Liver (tissue), 9 donors: ENCODE measurements around the gene TNFSF15. TPM values are rescaled to one million over a fixed set of nuclear protein-coding genes. Genes with fewer than 3 reads are reported as not detected.

Source experiments
- DNase-seq: peaks from one replicate; pipeline ENCODE4 v3.0.0-alpha.2; 2017; ENCODE audit warnings: low spot score
- H3K27ac ChIP-seq, 2 donors: one replicate each; pipeline ENCODE4 v1.7.0; 2013; ENCODE audit warnings: inconsistent platforms in 2 of 2, low read length in 2 of 2, control low read depth in 1 of 2, low read depth in 1 of 2, mild to moderate bottlenecking in 1 of 2
- H3K27me3 ChIP-seq, 4 donors: one replicate each; pipeline versions ENCODE4 v1.6.1 to v1.7.0; 2013; ENCODE audit warnings: low read length in 3 of 4, inconsistent platforms in 1 of 4, mild to moderate bottlenecking in 1 of 4, moderate library complexity in 1 of 4; ENCODE audit not compliant: control insufficient read depth in 4 of 4, insufficient read depth in 4 of 4
- H3K36me3 ChIP-seq, 4 donors: one replicate each; pipeline versions ENCODE4 v1.6.1 to v1.7.0; 2013; ENCODE audit warnings: low read length in 3 of 4, mild to moderate bottlenecking in 3 of 4, low read depth in 1 of 4, moderate library complexity in 1 of 4; ENCODE audit not compliant: control insufficient read depth in 4 of 4, insufficient read depth in 3 of 4
- H3K4me1 ChIP-seq, 4 donors: one replicate each; pipeline versions ENCODE4 v1.6.1 to v1.7.0; 2013; ENCODE audit warnings: low read length in 3 of 4, mild to moderate bottlenecking in 3 of 4, moderate library complexity in 1 of 4; ENCODE audit not compliant: control insufficient read depth in 4 of 4, insufficient read depth in 4 of 4
- H3K4me3 ChIP-seq, 3 donors: one replicate each; pipeline versions ENCODE4 v1.6.1 to v1.7.0; 2013; ENCODE audit warnings: low read length in 3 of 3, control low read depth in 1 of 3, low read depth in 1 of 3, mild to moderate bottlenecking in 1 of 3
- H3K9ac ChIP-seq, 2 donors: one replicate each; pipeline ENCODE4 v1.7.0; 2013; ENCODE audit warnings: low read length in 2 of 2, mild to moderate bottlenecking in 2 of 2, moderate library complexity in 2 of 2, control low read depth in 1 of 2, low read depth in 1 of 2
- H3K9me3 ChIP-seq, 4 donors: one replicate each; pipeline versions ENCODE4 v1.6.1 to v1.7.0; 2013; ENCODE audit warnings: low read length in 3 of 4; ENCODE audit not compliant: control insufficient read depth in 4 of 4
- ATF3 ChIP-seq: IDR thresholded peaks from 2 replicates; pipeline ENCODE4 v1.6.1; 2016; ENCODE audit warnings: antibody characterized with exemption
- CTCF ChIP-seq: fragments of 150-350 bp; IDR thresholded peaks from 2 replicates; pipeline ENCODE4 v1.5.1; 2017; ENCODE audit warnings: improper control_type of control experiment, low read depth, low read length; ENCODE audit not compliant: missing input control
- EGR1 ChIP-seq, 2 donors: IDR thresholded peaks; 2 replicates each; pipeline ENCODE4 v1.6.1; 2016 to 2018; ENCODE audit warnings: antibody characterized with exemption in 2 of 2, low read depth in 2 of 2
- FOXA1 ChIP-seq: IDR thresholded peaks from 2 replicates; pipeline ENCODE4 v1.6.1; 2016; ENCODE audit warnings: antibody characterized with exemption
- FOXA2 ChIP-seq: IDR thresholded peaks from 2 replicates; pipeline ENCODE4 v1.6.1; 2016; ENCODE audit warnings: antibody characterized with exemption
- GABPA ChIP-seq, 2 donors: IDR thresholded peaks in 1 of 2; conservative IDR thresholded peaks in 1 of 2; 2 replicates each; pipeline ENCODE4 v1.6.1; 2016; ENCODE audit warnings: antibody characterized with exemption in 2 of 2, mild to moderate bottlenecking in 1 of 2, moderate library complexity in 1 of 2
- HNF4G ChIP-seq: IDR thresholded peaks from 2 replicates; pipeline ENCODE4 v1.6.1; 2016; ENCODE audit warnings: antibody characterized with exemption
- JUND ChIP-seq, 2 donors: IDR thresholded peaks; 2 replicates each; pipeline ENCODE4 v1.6.1; 2016; ENCODE audit warnings: antibody characterized with exemption in 2 of 2
- RAD21 ChIP-seq, 2 donors: IDR thresholded peaks; 2 replicates each; pipeline ENCODE4 v1.6.1; 2016; ENCODE audit warnings: antibody characterized with exemption in 2 of 2, mild to moderate bottlenecking in 2 of 2
- REST ChIP-seq: IDR thresholded peaks from 2 replicates; pipeline ENCODE4 v1.6.1; 2016; ENCODE audit warnings: antibody characterized with exemption, mild to moderate bottlenecking
- RXRA ChIP-seq, 2 donors: IDR thresholded peaks; 2 replicates each; pipeline ENCODE4 v1.6.1; 2017 to 2018; ENCODE audit warnings: antibody characterized with exemption in 2 of 2, mild to moderate bottlenecking in 1 of 2
- SP1 ChIP-seq: IDR thresholded peaks from 2 replicates; pipeline ENCODE4 v1.6.1; 2018; ENCODE audit warnings: antibody characterized with exemption, mild to moderate bottlenecking
- WGBS: extraction: QIAGEN DNeasy Blood & Tissue Kit; methylation state at CpG from one replicate; pipeline ENCODE4 v1.1.7; 2013; 5-methylcytosine and 5-hydroxymethylcytosine counted together
- polyA plus RNA-seq, 2 donors: library from polyadenylated mRNA; stranded (reverse) in 1 of 2; unstranded in 1 of 2; fragments of 200-250 nt in 1 of 2; fragments of >200 nt in 1 of 2; fragmentation: Nextera tagmentation in 1 of 2; extraction: Ambion mirVana in 1 of 2; gene quantifications; one replicate each; pipeline versions ENCODE4 v1.2.1 to v1.2.3, GENCODE V29; 2013 to 2015
- total RNA-seq, 2 donors: library from RNA; depleted of rRNA; stranded (reverse); fragments of >200 nt; gene quantifications; one replicate each; pipeline ENCODE4 v1.2.3, GENCODE V29; 2014
- donor health status: healthy.
- donor health status: healthy.
- donor health status: healthy.
- donor health status: healthy.
- donor health status: healthy.

Gene TNFSF15
- total and polyA plus RNA-seq, 4 donors = 0.01 to 0.42 (median 0.08) TPM; not detected in 1

- H3K9ac ChIP-seq = no peak overlapping the region
- no peaks in the 10 kb centered on the region for H3K36me3 ChIP-seq
- no peaks in the 10 kb centered on the region for H3K9me3 ChIP-seq
- DNase-seq = no peak
- TF ChIP-seq SP1 (no peak), FOXA2 (no peak), ATF3 (no peak)
- no peak overlapping the region for H3K4me3 ChIP-seq
- WGBS = 96% methylated on average over 4 of the region's 4 CpGs
- no peaks in the 10 kb centered on the region for H3K27me3 ChIP-seq
- H3K4me1 ChIP-seq = no peaks in the 10 kb centered on the region
- no peak overlapping the region for H3K27ac ChIP-seq
Observed at GRCh38 chr9:114792396-114792795, 13.4 kb downstream of the TNFSF15 start.

GRCh38 chr9:114791736-114792135 lies 14.1 kb downstream of the TNFSF15 start:
- H3K36me3 ChIP-seq = no peaks in the 10 kb centered on the region
- WGBS = 88% methylated on average over 2 of the region's 2 CpGs

GRCh38 chr9:114791312-114791711 lies 14.5 kb downstream of the TNFSF15 start:
- Histone ChIP-seq H3K9ac (no peak overlapping the region), H3K4me3 (no peak overlapping the region), H3K9me3 (no peaks in the 10 kb centered on the region), H3K4me1 (no peaks in the 10 kb centered on the region), H3K36me3 (no peaks in the 10 kb centered on the region), H3K27ac (no peak overlapping the region), H3K27me3 (no peaks in the 10 kb centered on the region)
- no peak for DNase-seq
- TF ChIP-seq FOXA2 = no peak
- TF ChIP-seq SP1 = no peak
- TF ChIP-seq GABPA (IDR thresholded peaks at IDR 0.05 in 1 of 2, conservative IDR thresholded peaks at IDR 0.05 in 1 of 2) = no peak
- no peak for TF ChIP-seq HNF4G
- no peak for TF ChIP-seq CTCF
- TF ChIP-seq ATF3 = no peak
- no peak for TF ChIP-seq JUND (IDR thresholded peaks at IDR 0.05)
- no peak for TF ChIP-seq REST
- no peak for TF ChIP-seq EGR1 (IDR thresholded peaks at IDR 0.05; ENCODE audit: low read depth in 2 of 2)
- no peak for TF ChIP-seq RXRA (IDR thresholded peaks at IDR 0.05)

More at GRCh38 chr9:114791736-114792135, 14.1 kb downstream of the TNFSF15 start:
- Histone ChIP-seq H3K4me3 (no peak overlapping the region), H3K4me1 (no peaks in the 10 kb centered on the region), H3K27me3 (no peaks in the 10 kb centered on the region), H3K9me3 (no peaks in the 10 kb centered on the region), H3K9ac (no peak overlapping the region), H3K27ac (no peak overlapping the region)
- TF ChIP-seq GABPA (IDR thresholded peaks at IDR 0.05 in 1 of 2, conservative IDR thresholded peaks at IDR 0.05 in 1 of 2) (no peak), RAD21 (IDR thresholded peaks at IDR 0.05) (no peak), FOXA1 (no peak)
- DNase-seq = no peak
